Subcutaneous adipose tissue (tissue), 4 donors: ENCODE data around the gene PLEKHG3. TPM values are rescaled to one million over a fixed set of nuclear protein-coding genes. Genes with fewer than 3 reads are reported as not detected.

Source experiments
- total RNA-seq, 4 donors: library from RNA; depleted of rRNA; stranded (reverse); fragments of >200 nt; gene quantifications; one replicate each; pipeline ENCODE4 v1.1.0, GENCODE V29; 2016
- TF ChIP-seq, protein P1 (sequence below): fragments of 450-650 bp; IDR thresholded peaks from one replicate; pipeline ENCODE4 v1.5.1; 2016; ENCODE audit warnings: low read depth, mild to moderate bottlenecking, control low read depth, antibody characterized with exemption, moderate library complexity

The PLEKHG3 gene
- total RNA-seq, 4 donors from 2014 or later = 12.4 to 66.9 (median 19.8) TPM

DNA sequence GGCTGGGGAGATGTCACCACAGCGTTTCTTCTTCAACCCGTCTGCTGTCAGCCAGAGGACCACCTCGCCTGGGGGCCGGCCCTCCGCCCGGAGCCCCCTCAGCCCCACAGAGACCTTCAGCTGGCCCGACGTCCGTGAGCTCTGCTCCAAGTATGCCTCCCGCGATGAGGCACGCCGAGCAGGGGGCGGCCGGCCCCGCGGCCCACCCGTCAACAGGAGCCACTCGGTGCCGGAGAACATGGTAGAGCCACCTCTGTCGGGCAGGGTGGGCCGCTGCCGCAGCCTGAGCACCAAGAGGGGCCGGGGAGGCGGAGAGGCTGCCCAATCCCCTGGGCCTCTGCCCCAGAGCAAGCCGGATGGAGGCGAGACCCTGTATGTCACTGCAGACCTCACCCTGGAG lies 38.8 kb downstream of the PLEKHG3 start:
- TF ChIP-seq, protein P1, sequence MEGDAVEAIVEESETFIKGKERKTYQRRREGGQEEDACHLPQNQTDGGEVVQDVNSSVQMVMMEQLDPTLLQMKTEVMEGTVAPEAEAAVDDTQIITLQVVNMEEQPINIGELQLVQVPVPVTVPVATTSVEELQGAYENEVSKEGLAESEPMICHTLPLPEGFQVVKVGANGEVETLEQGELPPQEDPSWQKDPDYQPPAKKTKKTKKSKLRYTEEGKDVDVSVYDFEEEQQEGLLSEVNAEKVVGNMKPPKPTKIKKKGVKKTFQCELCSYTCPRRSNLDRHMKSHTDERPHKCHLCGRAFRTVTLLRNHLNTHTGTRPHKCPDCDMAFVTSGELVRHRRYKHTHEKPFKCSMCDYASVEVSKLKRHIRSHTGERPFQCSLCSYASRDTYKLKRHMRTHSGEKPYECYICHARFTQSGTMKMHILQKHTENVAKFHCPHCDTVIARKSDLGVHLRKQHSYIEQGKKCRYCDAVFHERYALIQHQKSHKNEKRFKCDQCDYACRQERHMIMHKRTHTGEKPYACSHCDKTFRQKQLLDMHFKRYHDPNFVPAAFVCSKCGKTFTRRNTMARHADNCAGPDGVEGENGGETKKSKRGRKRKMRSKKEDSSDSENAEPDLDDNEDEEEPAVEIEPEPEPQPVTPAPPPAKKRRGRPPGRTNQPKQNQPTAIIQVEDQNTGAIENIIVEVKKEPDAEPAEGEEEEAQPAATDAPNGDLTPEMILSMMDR = no peak

DNA sequence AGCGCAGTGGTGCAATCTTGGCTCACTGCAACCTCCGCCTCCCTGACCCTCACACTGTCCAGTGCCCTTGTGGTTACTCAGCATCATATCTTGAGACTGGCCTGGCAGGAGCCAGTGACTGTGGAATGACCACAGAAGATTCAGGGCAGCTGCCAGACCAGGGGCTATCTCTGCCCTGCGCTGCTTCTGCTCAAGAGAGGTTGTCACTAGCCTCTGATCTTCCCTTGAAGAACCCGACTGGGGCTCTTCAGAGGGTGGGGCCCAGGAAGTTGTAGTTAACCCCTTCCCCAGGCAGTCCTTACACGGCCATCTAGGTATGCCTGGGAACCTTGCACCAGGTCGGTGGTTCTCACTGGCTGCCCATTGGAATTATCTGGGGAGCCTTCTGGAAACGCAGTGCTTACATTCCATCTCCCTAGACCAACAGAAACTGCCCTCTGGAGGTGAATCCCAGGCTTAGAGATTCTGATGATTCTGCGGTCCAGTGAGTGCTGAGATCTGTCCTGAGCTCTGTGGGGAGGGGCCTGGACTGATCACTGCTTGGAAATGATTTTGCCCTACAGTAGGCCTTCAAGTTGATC lies 41.4 kb downstream of the PLEKHG3 start:
- TF ChIP-seq, protein P1 = no peak

DNA sequence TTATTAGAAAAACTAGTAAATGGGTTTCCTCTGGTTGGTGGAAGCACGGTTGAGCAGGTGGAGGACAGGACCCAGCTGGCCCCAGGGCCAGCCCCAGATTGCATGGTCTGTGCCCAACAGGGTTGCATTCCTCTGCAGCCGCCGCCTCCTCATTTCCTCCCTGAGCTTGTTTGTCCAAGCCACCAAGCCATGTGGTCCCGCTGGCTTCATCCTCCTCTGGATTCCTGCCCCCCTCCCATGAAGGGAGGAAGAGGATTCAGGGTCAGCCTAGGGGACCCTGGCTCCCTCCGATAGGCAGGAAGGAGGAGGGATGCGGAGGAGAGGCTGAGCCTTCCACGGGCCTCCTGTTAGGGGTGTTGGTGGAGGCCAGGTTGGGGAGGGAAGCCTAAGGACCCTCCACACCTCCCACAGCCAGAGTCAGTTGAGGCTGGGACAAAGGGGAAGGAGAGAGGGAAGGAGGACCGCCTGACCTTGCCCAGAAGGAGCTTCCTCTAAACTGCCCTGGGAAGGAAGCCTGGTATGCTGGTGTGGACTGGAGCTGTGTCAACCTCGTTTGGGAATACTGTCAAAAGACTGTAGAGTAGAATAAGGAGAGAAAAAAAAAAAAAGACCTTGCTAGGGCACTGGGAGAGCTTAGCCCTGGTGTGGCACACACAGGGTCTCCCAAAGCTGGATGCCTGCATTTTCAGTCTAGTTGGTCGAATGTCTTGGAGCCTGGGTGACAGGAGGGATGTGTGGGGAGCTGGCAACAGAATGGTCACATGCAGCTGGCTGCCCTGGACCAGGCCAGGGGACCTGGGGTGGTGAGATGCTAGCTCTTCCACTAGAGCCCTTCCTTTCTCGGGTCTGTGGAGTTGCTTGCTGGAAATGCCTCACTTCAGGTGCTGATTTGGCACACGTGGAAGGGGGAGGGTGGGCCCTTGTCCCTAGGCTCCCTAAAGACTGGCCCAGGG lies 42.4 kb downstream of the PLEKHG3 start:
- TF ChIP-seq, protein P1 = no peak

GRCh38 chr14:64747327-64747726 lies 43.1 kb downstream of the PLEKHG3 start:
- TF ChIP-seq, protein P1 = no peak

- TF ChIP-seq, protein P1 = no peak
These were observed 44.3 kb downstream of the PLEKHG3 start for GRCh38 chr14:64748521-64748920.

DNA sequence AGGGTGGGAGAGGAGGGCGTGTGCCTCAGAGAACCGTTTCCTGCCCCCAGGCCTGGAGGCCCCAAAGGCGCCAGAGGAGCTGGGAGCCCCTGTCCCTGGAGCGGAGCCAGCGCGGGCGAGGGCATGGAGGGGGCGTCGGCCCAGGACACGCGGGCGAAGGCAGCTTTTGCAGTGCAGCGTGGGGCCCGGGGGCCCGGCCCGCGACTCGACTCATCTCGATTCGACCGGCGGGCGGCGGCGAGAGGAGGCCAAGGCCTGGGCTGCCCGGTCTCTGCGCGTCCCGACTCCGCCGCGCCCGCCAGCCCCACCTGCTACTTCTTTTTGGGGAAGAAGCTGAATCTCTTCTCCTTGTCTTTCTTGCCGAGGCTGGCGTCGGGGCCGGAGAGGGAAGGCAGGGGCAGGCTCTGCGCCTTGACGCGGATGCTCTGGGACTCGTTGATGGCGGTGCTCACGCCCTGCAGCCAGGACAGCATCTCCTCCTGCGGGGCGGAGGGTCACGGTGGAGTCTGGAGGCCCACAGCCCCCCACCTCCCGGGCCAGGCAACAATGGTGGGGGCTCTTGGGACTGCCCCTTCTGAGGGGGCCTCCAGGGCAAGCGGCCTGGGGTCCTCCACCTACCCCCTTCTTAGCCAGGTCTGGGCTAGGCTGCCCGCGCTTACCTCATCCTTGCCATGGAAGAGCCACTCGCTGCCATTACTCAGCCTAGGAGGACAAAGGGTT lies 44.9 kb downstream of the PLEKHG3 start:
- TF ChIP-seq, protein P1 = no peak

- TF ChIP-seq, protein P1 = no peak
These were observed 48.7 kb downstream of the PLEKHG3 start for GRCh38 chr14:64752909-64753308.
